HG03025 (cell line): ENCODE results near the gene GUCY1A2.
"Not testable (repeated sequence)": the region's sequence is repeated elsewhere in the genome, so short reads cannot be mapped to it uniquely, and the experiment has no call there.

Experiments
- ATAC-seq: cut with Tn5 transposase; IDR thresholded peaks from one replicate; pipeline ENCODE4 v1.9.1; 2021; ENCODE audit warnings: mild to moderate bottlenecking, moderate library complexity; ENCODE audit not compliant: unreplicated experiment, low FRiP score

Gene GUCY1A2

GRCh38 chr11:106848526-106848925 lies 169.8 kb downstream of the GUCY1A2 start:
- no peak for ATAC-seq

GRCh38 chr11:106842134-106842533 lies 176.1 kb downstream of the GUCY1A2 start:
- ATAC-seq, result no peak

DNA sequence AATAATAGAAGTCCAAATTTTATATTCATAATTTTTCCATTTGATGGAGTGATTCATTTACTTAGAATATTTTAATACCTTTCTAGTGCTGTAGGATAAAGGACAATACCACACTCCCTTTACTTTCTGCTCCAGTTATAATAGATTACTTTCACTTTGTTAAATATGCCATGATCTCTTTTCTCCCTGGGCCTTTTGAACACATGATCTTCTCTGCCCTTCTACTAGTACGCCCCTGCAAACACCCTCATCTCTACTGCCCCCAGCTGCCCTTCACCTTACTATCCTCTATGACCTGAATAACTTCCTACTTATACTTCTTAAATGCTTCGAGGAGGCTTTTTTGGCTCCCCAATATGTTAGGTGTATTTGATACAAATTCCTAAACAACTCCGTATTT lies 177.3 kb downstream of the GUCY1A2 start:
- ATAC-seq, result no peak

- ATAC-seq, result no peak
Measured at GRCh38 chr11:106840146-106840545, 178.1 kb downstream of the GUCY1A2 start.

- no peak for ATAC-seq
Measured at GRCh38 chr11:106834567-106834966, 183.7 kb downstream of the GUCY1A2 start.

DNA sequence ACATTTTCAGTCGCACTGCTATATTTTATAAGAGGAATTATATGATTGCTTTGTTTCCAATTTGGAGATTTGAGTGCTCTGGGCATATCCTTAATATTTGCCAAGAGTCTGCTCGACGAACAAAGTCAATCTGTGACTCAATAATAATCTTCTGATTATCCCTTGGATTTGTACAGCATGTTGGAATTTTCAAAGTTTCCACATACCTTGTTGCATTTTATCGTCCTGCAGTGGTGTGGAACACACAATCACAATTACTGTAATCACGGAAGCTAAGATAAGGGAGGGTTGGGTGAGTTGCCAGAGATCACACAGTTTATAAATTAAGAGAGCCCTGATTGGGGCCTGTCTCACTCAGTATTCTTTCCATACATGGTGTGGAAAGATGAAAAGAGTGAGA lies 189.3 kb downstream of the GUCY1A2 start:
- ATAC-seq, result no peak

GRCh38 chr11:106828576-106828975 lies 189.7 kb downstream of the GUCY1A2 start:
- ATAC-seq, result no peak

- ATAC-seq, result no peak
Measured at GRCh38 chr11:106827687-106828086, 190.6 kb downstream of the GUCY1A2 start.

GRCh38 chr11:106826558-106826957 lies 191.7 kb downstream of the GUCY1A2 start:
- not testable (repeated sequence) for ATAC-seq

- ATAC-seq, result no peak
Measured at GRCh38 chr11:106821826-106822225, 196.4 kb downstream of the GUCY1A2 start.

GRCh38 chr11:106821291-106821690 lies 197.0 kb downstream of the GUCY1A2 start:
- no peak for ATAC-seq

- ATAC-seq, result no peak
Measured at GRCh38 chr11:106818443-106818842, 199.8 kb downstream of the GUCY1A2 start.

- no peak for ATAC-seq
Measured at GRCh38 chr11:106815209-106815608, 203.1 kb downstream of the GUCY1A2 start.

DNA sequence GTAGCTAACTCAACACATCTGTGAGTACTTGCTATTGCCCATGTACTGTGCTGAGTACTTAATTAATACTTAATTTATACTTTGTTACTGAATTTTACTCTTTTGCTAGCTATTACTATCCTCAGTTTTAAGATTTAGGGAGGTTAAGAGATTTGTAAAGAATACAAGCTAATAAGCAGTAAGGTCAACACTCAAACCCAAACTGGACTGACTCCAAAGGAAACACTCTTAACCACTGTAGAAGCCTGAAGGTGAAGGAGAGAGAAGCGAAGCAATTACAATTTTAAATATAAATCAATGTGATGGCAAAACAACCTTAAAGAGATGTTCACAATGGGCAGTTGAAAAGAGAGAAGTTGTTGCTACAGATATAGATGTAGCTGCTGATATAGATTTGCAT lies 204.5 kb downstream of the GUCY1A2 start:
- ATAC-seq, result no peak

DNA sequence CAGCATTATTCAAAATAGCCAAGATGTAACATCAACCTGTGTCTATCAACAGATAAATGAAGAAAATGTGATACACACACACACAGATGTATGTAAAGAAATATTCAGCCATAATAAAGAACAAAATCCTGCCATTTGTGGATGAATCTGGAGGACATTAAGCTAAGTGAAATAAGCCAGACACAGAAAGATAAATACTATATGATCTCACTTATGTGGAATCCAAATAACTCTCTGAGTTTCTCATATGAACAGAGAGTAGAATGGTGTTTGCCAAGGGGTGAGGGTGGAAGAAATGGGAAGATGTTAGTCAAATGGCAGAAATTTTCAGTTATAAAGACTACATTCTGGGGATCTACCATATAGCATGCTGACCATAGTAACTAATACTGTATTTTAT lies 224.2 kb downstream of the GUCY1A2 start:
- no peak for ATAC-seq

DNA sequence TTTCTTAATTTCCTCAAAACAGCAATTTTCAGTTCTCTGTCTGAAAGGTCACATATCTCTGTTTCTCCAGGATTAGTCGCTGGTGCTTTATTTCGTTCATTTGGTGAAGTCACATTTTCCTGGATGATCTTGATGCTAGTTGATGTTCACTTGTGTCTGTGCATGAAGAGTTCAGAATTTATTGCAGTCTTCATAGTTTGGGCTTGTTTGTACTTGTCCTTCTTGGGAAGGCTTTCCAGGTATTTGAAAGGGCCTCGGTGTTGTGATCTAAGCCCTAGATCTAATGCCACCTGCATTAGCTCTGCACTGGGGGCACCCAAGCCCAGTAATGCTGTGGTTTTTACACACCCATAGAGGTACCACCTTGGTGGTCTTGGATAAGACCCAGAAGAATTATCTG lies 228.9 kb downstream of the GUCY1A2 start:
- no peak for ATAC-seq

GRCh38 chr11:106787454-106787853 lies 230.8 kb downstream of the GUCY1A2 start:
- no peak for ATAC-seq

DNA sequence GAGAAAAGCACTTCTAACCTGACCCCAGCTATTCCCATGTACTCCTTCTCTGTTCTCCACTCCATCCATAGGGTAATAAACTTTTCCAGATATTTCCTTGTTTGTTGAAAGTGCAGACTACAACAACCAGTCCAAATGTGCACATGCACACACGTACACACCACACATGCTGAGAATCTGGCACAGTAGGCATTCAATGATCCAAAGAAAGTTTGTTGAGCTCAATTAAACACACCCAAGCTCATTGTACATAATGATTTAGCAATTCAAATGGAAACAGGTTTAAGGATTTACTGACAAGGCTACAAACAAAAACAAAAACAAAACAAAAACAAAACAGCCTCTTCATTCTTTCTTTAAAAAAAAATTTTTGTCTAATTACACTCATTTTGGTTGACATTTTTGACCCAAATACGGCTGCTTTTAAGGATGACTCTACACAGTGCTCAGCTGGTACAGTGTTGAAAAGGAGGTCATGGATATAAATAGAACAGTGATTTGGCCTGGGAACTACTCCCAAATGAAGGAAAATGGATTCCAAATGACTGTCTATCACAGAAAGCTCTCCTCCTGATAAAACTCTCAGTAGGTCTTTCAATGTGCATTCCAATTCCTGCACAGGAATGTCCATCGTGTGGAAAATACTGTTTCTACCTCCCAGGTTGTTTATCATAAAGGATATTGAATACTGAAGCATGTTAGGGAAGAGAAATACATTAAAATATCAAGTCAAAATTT lies 232.2 kb downstream of the GUCY1A2 start:
- no peak for ATAC-seq

- ATAC-seq, result not testable (repeated sequence)
Measured at GRCh38 chr11:106777302-106777701, 241.0 kb downstream of the GUCY1A2 start.

DNA sequence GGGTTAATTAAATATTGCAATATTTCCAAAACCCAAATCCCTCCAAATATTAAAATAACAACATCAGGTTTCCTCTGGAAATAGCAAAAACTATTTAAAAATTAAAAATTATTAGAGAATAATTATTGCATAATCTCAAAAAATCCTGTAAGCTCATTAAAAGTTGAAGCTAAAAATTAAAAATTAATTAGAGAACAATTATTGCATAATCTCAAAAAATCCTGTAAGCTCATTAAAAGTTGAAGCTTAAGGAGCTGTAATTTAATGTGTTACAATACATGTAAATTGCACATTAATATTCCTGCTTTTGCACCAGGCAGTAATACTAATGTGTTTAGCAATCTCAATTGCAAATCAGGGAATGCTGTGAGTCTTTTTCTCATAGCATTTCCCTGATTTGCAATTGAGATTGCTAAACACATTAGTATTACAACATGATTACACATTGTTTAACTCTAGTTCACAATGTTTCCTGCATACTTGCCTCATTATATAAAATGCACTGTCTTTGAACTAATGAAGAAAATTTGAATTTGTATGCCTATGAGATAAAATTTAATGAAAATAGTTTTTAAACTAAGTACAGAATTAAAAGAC lies 247.7 kb downstream of the GUCY1A2 start:
- ATAC-seq, result no peak

DNA sequence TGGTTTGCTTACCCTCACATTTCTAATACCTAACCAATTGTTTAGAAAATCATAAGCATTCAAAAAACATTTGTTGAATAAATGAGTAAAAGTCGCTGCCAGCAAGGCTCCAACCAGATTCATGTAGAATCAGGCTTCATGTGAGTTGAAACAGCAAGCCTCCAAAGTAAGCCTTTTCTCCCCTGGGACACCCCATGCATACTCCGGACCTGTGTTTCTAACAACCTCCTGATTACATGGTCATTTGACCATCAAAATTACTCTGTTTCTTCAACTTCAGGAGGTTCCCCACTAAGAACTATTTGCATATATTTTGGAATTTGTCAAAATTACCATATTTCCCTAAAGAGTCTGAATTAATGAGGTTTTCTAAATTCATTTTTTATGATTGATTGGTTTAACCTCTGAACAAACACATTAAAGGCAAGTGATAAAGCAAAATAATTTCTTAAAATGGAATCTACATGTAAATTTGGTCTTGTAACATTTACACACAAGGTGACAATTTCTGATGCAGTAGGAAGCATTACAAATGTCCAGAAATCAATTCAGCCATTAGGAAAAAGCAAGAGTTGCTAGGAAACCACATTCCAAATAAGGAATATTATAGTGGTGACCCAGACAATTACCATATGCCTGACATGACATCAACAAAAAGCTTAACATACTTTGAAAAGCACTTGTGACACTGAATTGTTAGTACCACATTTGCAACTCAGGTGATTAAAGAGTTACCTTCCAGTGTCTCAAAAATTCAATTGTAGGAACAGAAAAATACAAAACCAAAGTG lies 252.6 kb downstream of the GUCY1A2 start:
- ATAC-seq, result no peak

- no peak for ATAC-seq
Measured at GRCh38 chr11:106763501-106763900, 254.8 kb downstream of the GUCY1A2 start.
